HuH-7 (cell line): ENCODE data around the gene KCTD8.

Source experiments
- DNase-seq: peaks from one replicate; pipeline ENCODE4 v3.0.0; 2011; ENCODE audit warnings: low spot score

Gene KCTD8

DNA sequence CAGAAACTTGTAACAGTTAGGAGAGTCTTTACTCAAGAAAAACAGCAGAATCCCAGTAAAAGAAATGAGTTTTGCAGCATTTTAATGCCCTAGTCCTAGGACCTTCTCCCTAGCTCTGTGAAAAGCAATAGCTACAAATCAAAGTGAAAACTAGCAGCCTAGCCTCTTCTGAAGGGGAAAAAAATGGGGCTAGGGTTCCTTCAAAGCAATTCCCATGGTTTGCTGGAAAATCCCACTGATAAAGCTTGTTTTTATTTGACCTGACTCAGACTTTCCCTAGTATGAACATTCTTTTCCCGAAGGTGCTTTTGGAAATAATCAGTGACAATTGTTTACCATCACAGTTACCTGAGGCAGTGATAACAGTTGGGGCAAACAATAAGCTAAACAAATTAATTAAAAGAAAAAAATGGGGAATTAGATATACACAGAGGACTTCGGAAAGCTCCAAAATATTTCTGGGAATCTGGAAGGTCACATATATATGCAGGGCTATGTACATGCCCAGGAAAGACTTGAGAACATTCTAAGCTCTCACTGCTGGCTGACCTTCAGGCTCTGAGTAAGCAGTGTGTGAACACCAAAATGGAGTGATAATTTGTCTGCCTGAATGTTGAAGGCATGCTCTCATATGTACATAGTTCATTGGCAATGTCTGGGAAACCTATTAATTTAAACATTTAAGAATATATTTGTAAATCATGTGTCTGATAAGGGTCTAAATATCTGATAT lies 285.9 kb downstream of the KCTD8 start:
- DNase-seq, result no peak

GRCh38 chr4:44161756-44162155 lies 286.9 kb downstream of the KCTD8 start:
- DNase-seq, result no peak

- DNase-seq, result no peak
Measured at GRCh38 chr4:44160776-44161367, 287.7 kb downstream of the KCTD8 start.

DNA sequence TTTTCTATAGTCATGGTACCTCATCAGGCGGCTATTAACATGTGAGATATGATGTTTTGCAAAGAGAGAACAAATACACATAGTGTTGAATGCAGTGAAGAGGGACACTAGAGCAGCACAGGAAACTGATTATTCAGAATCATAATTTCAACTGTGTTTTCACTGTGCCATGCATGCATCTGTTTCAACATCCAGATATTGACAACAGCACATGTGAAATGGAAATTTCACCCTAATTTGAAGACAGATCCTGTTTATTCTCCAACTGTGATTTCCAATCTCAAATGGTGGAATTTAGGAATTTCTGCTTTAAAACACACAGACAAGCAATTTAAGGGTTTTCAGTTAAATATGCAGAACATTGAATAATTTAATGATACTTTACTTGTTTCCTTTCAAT lies 288.6 kb downstream of the KCTD8 start:
- no peak for DNase-seq

DNA sequence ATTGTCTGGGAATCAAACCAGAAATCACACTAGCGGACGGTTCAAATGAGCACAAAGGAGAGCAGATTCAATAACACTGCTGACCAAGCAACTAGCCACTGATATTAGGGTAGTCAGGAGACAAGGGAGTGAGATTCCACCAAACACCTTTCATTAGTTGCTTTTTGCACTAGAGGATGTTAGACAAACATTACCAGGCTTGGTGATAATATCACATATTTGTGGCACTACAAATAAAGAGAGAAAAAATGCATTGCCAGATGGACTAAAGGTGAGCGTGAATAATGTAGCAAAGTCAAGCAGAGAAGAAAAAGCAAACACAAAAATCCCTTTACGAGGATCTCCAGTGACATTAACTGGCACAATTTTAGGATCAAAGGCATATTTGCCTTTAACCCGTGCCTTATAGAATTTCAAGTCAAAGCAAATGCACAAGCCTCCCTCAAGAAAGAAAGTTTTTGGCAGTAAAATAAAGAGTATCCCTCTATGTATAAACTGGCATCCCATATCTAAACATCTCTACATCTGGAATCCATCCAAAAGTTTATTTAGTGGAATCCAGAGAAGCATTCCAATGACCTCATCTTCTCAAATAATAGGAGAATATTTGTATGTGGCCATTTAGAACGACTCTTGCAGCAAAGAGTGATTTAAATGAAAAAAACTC lies 290.9 kb downstream of the KCTD8 start:
- DNase-seq, result no peak

- DNase-seq, result no peak
Measured at GRCh38 chr4:44150091-44150576, 298.5 kb downstream of the KCTD8 start.

- DNase-seq, result no peak
Measured at GRCh38 chr4:44149282-44149681, 299.3 kb downstream of the KCTD8 start.

DNA sequence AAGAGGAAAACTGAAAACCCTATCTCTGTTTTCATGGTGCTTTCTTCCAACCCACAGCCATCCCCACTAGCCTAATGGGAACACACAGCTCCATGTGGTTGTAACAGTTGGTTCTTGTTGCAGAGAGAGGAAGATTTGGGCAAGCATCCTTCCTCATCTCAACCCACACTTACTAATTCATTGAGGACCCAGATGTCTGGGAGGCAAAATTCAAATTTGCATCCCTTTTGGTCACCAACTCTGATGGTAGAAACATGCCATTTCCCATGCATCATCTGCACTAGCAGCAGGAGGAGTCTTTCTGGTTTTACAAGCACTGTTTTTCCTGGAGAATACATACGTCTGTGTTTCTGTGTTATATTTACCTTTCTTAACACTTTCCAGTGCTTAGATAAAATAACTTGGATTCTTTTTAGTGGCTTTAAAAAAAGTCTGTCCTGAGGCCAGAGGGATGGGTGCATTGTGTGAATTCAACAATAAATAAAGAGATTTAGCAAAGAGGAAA lies 301.0 kb downstream of the KCTD8 start:
- DNase-seq, result no peak

GRCh38 chr4:44146516-44146915 lies 302.1 kb downstream of the KCTD8 start:
- no peak for DNase-seq

DNA sequence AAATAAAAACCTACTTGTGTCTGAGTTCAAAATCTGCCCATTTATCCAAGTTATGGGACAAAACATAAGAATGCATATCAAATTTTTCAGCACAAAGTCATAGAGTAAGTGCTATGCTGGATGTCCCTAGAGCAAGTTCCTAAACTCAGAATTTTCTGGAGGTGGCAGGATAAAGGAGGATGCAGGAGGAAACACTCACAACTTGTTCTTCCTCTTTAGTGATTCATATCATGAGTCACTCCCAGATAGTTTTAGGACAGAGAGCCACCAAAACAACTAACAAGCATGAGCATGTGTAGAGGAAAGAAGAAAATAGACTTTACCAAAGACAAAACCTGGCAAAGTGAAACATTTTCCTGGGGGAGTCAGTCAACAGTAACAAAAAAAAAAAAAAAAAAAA lies 302.7 kb downstream of the KCTD8 start:
- DNase-seq, result no peak

DNA sequence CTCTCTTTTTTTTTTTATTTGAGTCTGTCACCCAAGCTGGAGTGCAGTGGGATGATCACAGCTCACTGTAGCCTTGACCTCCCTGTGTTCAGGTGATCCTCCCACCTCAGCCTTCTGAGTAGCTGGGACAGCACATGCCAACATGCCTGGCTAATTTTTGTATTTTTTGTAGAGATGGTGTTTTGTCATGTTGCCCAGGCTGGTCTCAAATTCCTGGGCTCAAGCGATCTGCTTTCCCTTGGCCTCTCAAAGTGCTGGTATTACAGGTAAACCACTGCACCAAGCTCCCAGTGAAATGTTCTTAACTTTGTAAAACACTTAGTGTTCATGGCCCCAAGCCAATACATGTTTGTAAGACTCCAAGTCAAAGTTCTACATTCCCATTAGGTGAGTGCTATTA lies 316.1 kb downstream of the KCTD8 start:
- no peak for DNase-seq
